ENCODE results near the gene TBC1D8. TPM values are rescaled to one million over a fixed set of nuclear protein-coding genes. Genes with fewer than 3 reads are reported as not detected.

The TBC1D8 gene
- total and polyA plus RNA-seq, 2 of the 8 experiments (the other 6 are each of a cell fraction or from before 2014, with no cell fraction given), result 20.8 to 21.8 TPM

DNA sequence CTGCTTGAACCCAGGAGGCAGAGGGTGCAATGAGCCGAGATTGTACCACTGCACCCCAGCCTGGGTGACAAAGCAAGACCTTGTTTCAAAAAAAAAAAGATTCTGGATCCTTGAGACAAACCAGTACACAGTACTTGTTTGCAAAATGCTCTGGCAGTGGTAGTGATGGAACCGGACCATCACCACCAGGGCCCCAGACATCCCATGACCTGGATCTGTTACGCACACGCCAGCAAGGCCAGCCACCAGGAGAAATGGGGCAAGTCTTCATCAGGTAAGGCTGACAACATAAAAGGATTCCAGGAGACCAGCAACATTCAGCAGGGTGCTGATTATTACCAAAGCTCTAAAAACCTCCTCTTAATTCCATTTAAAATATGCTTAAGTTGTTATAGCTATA, 35.5 kb downstream of the TBC1D8 start:
- POLR2A ChIA-PET (ENCODE audit: partially characterized antibody), result no interaction called here

More for the DNA sequence above, 35.5 kb downstream of the TBC1D8 start:
- DNase-seq (ENCODE audit: low read depth in 1 of 2, low spot score in 2 of 2) (no peak), FAIRE-seq (no peak)
- Histone ChIP-seq H3K79me1 (ENCODE audit: low read depth, low read length) (peaks cover 8% of the 10 kb centered on the region), H4K5ac (ENCODE audit: insufficient read length, low read depth, low read length) (no peak overlapping the region), H2BK15ac (ENCODE audit: low read length) (no peak overlapping the region), H2AFZ (ENCODE audit: low read length) (no peak overlapping the region), H3K23me2 (ENCODE audit: low read depth, low read length) (no peaks in the 10 kb centered on the region), H3K4me1 (replicated peaks in 1 of 4; ENCODE audit: control insufficient read depth in 3 of 4, insufficient read depth in 4 of 4, low read length in 3 of 4) (peaks cover 11 to 23% (median 20%) of the 10 kb centered on the region in 4 experiments), H4K91ac (replicated peaks; ENCODE audit: insufficient read length, low read length) (peak overlapping the region; percentile 61), H2BK120ac (replicated peaks; ENCODE audit: low read depth, low read length) (no peak overlapping the region), H3K9me3 (ENCODE audit: insufficient read depth in 2 of 2, low read depth in 1 of 2, low read length in 1 of 2) (no peaks in the 10 kb centered on the region), H3K27ac (ENCODE audit: low read depth, low read length) (no peak overlapping the region), H3K4me3 (ENCODE audit: extremely low read depth in 1 of 4, insufficient read depth in 2 of 4, low read depth in 3 of 4, low read length in 4 of 4) (no peak overlapping the region), H2AK5ac (ENCODE audit: low read depth, low read length) (no peak overlapping the region; the same call in 1 of the 2 replicates), H2BK5ac (ENCODE audit: low read depth, low read length) (no peak overlapping the region), H2BK12ac (ENCODE audit: low read depth, low read length) (peak overlapping the region; percentile 12; the same call in 1 of the 2 replicates), H2BK20ac (ENCODE audit: low read length) (no peak overlapping the region), H3K79me2 (ENCODE audit: control insufficient read depth in 1 of 2, insufficient read depth in 2 of 2, low read length in 2 of 2) (peaks cover 0 to 52% of the 10 kb centered on the region in 2 experiments; a peak in 3 of 4 replicates), H3K23ac (ENCODE audit: insufficient read length) (no peak overlapping the region), H3K18ac (ENCODE audit: extremely low read depth, low read length) (no peak overlapping the region), H4K8ac (ENCODE audit: extremely low read depth, insufficient read depth, low read length) (no peak overlapping the region), H3K56ac (replicated peaks; ENCODE audit: insufficient read length, low read depth, low read length) (no peak overlapping the region), H3K4me2 (ENCODE audit: insufficient read depth in 1 of 2, low read depth in 2 of 2, low read length in 2 of 2) (no peak overlapping the region; a peak in 1 of 4 replicates), H3K9ac (replicated peaks in 1 of 4; ENCODE audit: extremely low read depth in 1 of 4, low read depth in 3 of 4, low read length in 3 of 4) (no peak overlapping the region), H3K14ac (ENCODE audit: insufficient read length) (no peak overlapping the region), H3K36me3 (ENCODE audit: control insufficient read depth in 2 of 4, insufficient read depth in 4 of 4, low read length in 3 of 4) (no peaks in the 10 kb centered on the region), H3K27me3 (replicated peaks in 1 of 4; ENCODE audit: control insufficient read depth in 3 of 4, extremely low read depth in 1 of 4, insufficient read depth in 3 of 4, low read length in 3 of 4) (no peaks in the 10 kb centered on the region), H4K20me1 (replicated peaks in 1 of 2; ENCODE audit: control insufficient read depth in 1 of 2, insufficient read depth in 2 of 2, low read length in 2 of 2) (no peaks in the 10 kb centered on the region), H3K4ac (replicated peaks; ENCODE audit: insufficient read length, low read depth, low read length) (no peak overlapping the region)
- TF ChIP-seq NANOG (IDR thresholded peaks at IDR 0.05; ENCODE audit: insufficient read depth, low read depth, low read length, poor library complexity, severe bottlenecking) (no peak), CBX5 (IDR thresholded peaks at IDR 0.05; ENCODE audit: low read depth, low read length) (no peak)
- TF ChIP-seq, protein P1, sequence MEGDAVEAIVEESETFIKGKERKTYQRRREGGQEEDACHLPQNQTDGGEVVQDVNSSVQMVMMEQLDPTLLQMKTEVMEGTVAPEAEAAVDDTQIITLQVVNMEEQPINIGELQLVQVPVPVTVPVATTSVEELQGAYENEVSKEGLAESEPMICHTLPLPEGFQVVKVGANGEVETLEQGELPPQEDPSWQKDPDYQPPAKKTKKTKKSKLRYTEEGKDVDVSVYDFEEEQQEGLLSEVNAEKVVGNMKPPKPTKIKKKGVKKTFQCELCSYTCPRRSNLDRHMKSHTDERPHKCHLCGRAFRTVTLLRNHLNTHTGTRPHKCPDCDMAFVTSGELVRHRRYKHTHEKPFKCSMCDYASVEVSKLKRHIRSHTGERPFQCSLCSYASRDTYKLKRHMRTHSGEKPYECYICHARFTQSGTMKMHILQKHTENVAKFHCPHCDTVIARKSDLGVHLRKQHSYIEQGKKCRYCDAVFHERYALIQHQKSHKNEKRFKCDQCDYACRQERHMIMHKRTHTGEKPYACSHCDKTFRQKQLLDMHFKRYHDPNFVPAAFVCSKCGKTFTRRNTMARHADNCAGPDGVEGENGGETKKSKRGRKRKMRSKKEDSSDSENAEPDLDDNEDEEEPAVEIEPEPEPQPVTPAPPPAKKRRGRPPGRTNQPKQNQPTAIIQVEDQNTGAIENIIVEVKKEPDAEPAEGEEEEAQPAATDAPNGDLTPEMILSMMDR (IDR thresholded peaks at IDR 0.05; ENCODE audit: control extremely low read depth in 1 of 3, insufficient read depth in 1 of 3, low read depth in 1 of 3, low read length in 3 of 3), result no peak
- CTCF ChIA-PET (ENCODE audit: partially characterized antibody), result interaction anchor here (0.6 to 1.3 kb wide), 4 partner anchors 12 to 38 kb away, joined by 3 to 7 read pairs (median 3); no protein-coding TSS in a partner anchor
- 96% methylated on average over 4 of the region's 4 CpGs; no CpG with 5 or more reads in 1 of the 2 experiments for WGBS, 2 experiments (ENCODE audit: extremely low coverage in 1 of 2, insufficient coverage in 1 of 2, insufficient read length in 1 of 2, insufficient replicate concordance in 2 of 2, low coverage in 1 of 2, low lambda C conversion rate in 2 of 2, missing lambda C conversion rate in 1 of 2)
